ENCODE measurements around the gene MSX2.

- TF ChIP-seq, protein P1, sequence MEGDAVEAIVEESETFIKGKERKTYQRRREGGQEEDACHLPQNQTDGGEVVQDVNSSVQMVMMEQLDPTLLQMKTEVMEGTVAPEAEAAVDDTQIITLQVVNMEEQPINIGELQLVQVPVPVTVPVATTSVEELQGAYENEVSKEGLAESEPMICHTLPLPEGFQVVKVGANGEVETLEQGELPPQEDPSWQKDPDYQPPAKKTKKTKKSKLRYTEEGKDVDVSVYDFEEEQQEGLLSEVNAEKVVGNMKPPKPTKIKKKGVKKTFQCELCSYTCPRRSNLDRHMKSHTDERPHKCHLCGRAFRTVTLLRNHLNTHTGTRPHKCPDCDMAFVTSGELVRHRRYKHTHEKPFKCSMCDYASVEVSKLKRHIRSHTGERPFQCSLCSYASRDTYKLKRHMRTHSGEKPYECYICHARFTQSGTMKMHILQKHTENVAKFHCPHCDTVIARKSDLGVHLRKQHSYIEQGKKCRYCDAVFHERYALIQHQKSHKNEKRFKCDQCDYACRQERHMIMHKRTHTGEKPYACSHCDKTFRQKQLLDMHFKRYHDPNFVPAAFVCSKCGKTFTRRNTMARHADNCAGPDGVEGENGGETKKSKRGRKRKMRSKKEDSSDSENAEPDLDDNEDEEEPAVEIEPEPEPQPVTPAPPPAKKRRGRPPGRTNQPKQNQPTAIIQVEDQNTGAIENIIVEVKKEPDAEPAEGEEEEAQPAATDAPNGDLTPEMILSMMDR (IDR thresholded peaks at IDR 0.05; ENCODE audit: control extremely low read depth in 1 of 3, insufficient read depth in 1 of 3, low read depth in 1 of 3, low read length in 3 of 3) = no peak
- TF ChIP-seq RAD21 (IDR thresholded peaks at IDR 0.05 in 1 of 2, conservative IDR thresholded peaks at IDR 0.05 in 1 of 2; ENCODE audit: low read depth in 2 of 2, low read length in 2 of 2) = no peak
- no peak for TF ChIP-seq USF2 (IDR thresholded peaks at IDR 0.05; ENCODE audit: low read length)
- TF ChIP-seq, protein P2, sequence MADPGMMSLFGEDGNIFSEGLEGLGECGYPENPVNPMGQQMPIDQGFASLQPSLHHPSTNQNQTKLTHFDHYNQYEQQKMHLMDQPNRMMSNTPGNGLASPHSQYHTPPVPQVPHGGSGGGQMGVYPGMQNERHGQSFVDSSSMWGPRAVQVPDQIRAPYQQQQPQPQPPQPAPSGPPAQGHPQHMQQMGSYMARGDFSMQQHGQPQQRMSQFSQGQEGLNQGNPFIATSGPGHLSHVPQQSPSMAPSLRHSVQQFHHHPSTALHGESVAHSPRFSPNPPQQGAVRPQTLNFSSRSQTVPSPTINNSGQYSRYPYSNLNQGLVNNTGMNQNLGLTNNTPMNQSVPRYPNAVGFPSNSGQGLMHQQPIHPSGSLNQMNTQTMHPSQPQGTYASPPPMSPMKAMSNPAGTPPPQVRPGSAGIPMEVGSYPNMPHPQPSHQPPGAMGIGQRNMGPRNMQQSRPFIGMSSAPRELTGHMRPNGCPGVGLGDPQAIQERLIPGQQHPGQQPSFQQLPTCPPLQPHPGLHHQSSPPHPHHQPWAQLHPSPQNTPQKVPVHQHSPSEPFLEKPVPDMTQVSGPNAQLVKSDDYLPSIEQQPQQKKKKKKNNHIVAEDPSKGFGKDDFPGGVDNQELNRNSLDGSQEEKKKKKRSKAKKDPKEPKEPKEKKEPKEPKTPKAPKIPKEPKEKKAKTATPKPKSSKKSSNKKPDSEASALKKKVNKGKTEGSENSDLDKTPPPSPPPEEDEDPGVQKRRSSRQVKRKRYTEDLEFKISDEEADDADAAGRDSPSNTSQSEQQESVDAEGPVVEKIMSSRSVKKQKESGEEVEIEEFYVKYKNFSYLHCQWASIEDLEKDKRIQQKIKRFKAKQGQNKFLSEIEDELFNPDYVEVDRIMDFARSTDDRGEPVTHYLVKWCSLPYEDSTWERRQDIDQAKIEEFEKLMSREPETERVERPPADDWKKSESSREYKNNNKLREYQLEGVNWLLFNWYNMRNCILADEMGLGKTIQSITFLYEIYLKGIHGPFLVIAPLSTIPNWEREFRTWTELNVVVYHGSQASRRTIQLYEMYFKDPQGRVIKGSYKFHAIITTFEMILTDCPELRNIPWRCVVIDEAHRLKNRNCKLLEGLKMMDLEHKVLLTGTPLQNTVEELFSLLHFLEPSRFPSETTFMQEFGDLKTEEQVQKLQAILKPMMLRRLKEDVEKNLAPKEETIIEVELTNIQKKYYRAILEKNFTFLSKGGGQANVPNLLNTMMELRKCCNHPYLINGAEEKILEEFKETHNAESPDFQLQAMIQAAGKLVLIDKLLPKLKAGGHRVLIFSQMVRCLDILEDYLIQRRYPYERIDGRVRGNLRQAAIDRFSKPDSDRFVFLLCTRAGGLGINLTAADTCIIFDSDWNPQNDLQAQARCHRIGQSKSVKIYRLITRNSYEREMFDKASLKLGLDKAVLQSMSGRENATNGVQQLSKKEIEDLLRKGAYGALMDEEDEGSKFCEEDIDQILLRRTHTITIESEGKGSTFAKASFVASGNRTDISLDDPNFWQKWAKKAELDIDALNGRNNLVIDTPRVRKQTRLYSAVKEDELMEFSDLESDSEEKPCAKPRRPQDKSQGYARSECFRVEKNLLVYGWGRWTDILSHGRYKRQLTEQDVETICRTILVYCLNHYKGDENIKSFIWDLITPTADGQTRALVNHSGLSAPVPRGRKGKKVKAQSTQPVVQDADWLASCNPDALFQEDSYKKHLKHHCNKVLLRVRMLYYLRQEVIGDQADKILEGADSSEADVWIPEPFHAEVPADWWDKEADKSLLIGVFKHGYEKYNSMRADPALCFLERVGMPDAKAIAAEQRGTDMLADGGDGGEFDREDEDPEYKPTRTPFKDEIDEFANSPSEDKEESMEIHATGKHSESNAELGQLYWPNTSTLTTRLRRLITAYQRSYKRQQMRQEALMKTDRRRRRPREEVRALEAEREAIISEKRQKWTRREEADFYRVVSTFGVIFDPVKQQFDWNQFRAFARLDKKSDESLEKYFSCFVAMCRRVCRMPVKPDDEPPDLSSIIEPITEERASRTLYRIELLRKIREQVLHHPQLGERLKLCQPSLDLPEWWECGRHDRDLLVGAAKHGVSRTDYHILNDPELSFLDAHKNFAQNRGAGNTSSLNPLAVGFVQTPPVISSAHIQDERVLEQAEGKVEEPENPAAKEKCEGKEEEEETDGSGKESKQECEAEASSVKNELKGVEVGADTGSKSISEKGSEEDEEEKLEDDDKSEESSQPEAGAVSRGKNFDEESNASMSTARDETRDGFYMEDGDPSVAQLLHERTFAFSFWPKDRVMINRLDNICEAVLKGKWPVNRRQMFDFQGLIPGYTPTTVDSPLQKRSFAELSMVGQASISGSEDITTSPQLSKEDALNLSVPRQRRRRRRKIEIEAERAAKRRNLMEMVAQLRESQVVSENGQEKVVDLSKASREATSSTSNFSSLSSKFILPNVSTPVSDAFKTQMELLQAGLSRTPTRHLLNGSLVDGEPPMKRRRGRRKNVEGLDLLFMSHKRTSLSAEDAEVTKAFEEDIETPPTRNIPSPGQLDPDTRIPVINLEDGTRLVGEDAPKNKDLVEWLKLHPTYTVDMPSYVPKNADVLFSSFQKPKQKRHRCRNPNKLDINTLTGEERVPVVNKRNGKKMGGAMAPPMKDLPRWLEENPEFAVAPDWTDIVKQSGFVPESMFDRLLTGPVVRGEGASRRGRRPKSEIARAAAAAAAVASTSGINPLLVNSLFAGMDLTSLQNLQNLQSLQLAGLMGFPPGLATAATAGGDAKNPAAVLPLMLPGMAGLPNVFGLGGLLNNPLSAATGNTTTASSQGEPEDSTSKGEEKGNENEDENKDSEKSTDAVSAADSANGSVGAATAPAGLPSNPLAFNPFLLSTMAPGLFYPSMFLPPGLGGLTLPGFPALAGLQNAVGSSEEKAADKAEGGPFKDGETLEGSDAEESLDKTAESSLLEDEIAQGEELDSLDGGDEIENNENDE (IDR thresholded peaks at IDR 0.05; ENCODE audit: insufficient replicate concordance, low read length) = no peak
- no peak for TF ChIP-seq CHD1 (IDR thresholded peaks at IDR 0.05; ENCODE audit: low read depth, low read length)
- no peak for TF ChIP-seq TAF1 (IDR thresholded peaks at IDR 0.05; ENCODE audit: low read depth, low read length)
- TF ChIP-seq MAFK (IDR thresholded peaks at IDR 0.05; ENCODE audit: low read depth, low read length) = no peak
- TF ChIP-seq ATF2 (IDR thresholded peaks at IDR 0.05; ENCODE audit: low read length) = no peak
Measured at GRCh38 chr5:174719793-174720611, 4.4 kb upstream of the MSX2 start.
